LHCN-M2 (cell line): ENCODE measurements around the gene B4GALNT2. TPM values are rescaled to one million over a fixed set of nuclear protein-coding genes. Genes with fewer than 3 reads are reported as not detected.

Source experiments
- total RNA-seq: library from RNA; depleted of rRNA; stranded (reverse); fragments of >200 nt; gene quantifications from 2 replicates; pipeline ENCODE4 v1.2.3, GENCODE V29; 2014; rRNA removed

B4GALNT2 gene
- total RNA-seq, 1 experiment from 2014 or later, result not detected

Other genes starting within 250 kb of the B4GALNT2 start
- 193 and 197 TPM in 2 replicates for gene ATP5MC1, start 240.0 kb upstream of the B4GALNT2 start, total RNA-seq
- gene UBE2Z, start 224.4 kb upstream of the B4GALNT2 start, total RNA-seq, result 108 and 111 TPM in 2 replicates
- 135 and 146 TPM in 2 replicates for gene SNF8, start 187.9 kb upstream of the B4GALNT2 start, total RNA-seq
- gene GIP, start 164.2 kb upstream of the B4GALNT2 start, total RNA-seq, result not detected in 2 replicates
- 5.6 and 6.4 TPM in 2 replicates for gene IGF2BP1, start 135.4 kb upstream of the B4GALNT2 start, total RNA-seq
- gene GNGT2, start 77.8 kb downstream of the B4GALNT2 start, total RNA-seq, result not detected in 2 replicates
- gene ABI3, start 77.9 kb downstream of the B4GALNT2 start, total RNA-seq, result 0.19 TPM in 1 of 2 replicates, not detected in the other
- 0.13 and 0.23 TPM in 2 replicates for gene PHOSPHO1, start 98.0 kb downstream of the B4GALNT2 start, total RNA-seq
- gene ZNF652, start 229.5 kb downstream of the B4GALNT2 start, total RNA-seq, result 9.8 and 11.0 TPM in 2 replicates